ENCODE results near the gene SSU72.
"Not testable (repeated sequence)": the region's sequence is repeated elsewhere in the genome, so short reads cannot be mapped to it uniquely, and the experiment has no call there.

SSU72 gene

GRCh38 chr1:1561801-1562470, 12.7 kb downstream of the SSU72 start:
- DNase-seq (ENCODE audit: low read depth in 2 of 2, low spot score in 1 of 2): no peak

- no peak for DNase-seq (ENCODE audit: low read depth in 2 of 2, low spot score in 1 of 2)
Observed at GRCh38 chr1:1560178-1560577, 14.5 kb downstream of the SSU72 start.

GRCh38 chr1:1559066-1559465, 15.6 kb downstream of the SSU72 start:
- DNase-seq (ENCODE audit: low read depth in 2 of 2, low spot score in 1 of 2): no peak

GRCh38 chr1:1558591-1558990, 16.1 kb downstream of the SSU72 start:
- no peak for DNase-seq (ENCODE audit: low read depth in 2 of 2, low spot score in 1 of 2)

- not testable (repeated sequence) for DNase-seq (ENCODE audit: low read depth in 2 of 2, low spot score in 1 of 2)
Observed at GRCh38 chr1:1557688-1558087, 17.0 kb downstream of the SSU72 start.

- DNase-seq (ENCODE audit: low read depth in 2 of 2, low spot score in 1 of 2): not testable (repeated sequence)
Observed at GRCh38 chr1:1556961-1557360, 17.7 kb downstream of the SSU72 start.

GRCh38 chr1:1556505-1556904, 18.2 kb downstream of the SSU72 start:
- no peak for DNase-seq (ENCODE audit: low read depth in 2 of 2, low spot score in 1 of 2)

GRCh38 chr1:1554926-1555915, 19.4 kb downstream of the SSU72 start:
- no peak for DNase-seq (ENCODE audit: low read depth in 2 of 2, low spot score in 1 of 2)

GRCh38 chr1:1554550-1554925, 20.1 kb downstream of the SSU72 start:
- no peak for DNase-seq (ENCODE audit: low read depth in 2 of 2, low spot score in 1 of 2)

- DNase-seq (ENCODE audit: low read depth in 2 of 2, low spot score in 1 of 2): no peak
Observed at GRCh38 chr1:1553821-1554494, 20.7 kb downstream of the SSU72 start.

GRCh38 chr1:1552263-1552639, 22.4 kb downstream of the SSU72 start:
- DNase-seq (ENCODE audit: low read depth in 2 of 2, low spot score in 1 of 2): no peak

- no peak for DNase-seq (ENCODE audit: low read depth in 2 of 2, low spot score in 1 of 2)
Observed at GRCh38 chr1:1551524-1552262, 23.0 kb downstream of the SSU72 start.

GRCh38 chr1:1550591-1551432, 23.9 kb downstream of the SSU72 start:
- DNase-seq (ENCODE audit: low read depth in 2 of 2, low spot score in 1 of 2): no peak

GRCh38 chr1:1550087-1550486, 24.6 kb downstream of the SSU72 start:
- DNase-seq (ENCODE audit: low read depth in 2 of 2, low spot score in 1 of 2): no peak

- DNase-seq (ENCODE audit: low read depth in 2 of 2, low spot score in 1 of 2): no peak
Observed at GRCh38 chr1:1548591-1548990, 26.1 kb downstream of the SSU72 start.

GRCh38 chr1:1547476-1547875, 27.2 kb downstream of the SSU72 start:
- no peak for DNase-seq (ENCODE audit: low read depth in 2 of 2, low spot score in 1 of 2)

- DNase-seq (ENCODE audit: low read depth in 2 of 2, low spot score in 1 of 2): no peak
Observed at GRCh38 chr1:1547011-1547410, 27.7 kb downstream of the SSU72 start.

- DNase-seq (ENCODE audit: low read depth in 2 of 2, low spot score in 1 of 2): no peak
Observed at GRCh38 chr1:1545946-1546737, 28.5 kb downstream of the SSU72 start.

- DNase-seq (ENCODE audit: low read depth in 2 of 2, low spot score in 1 of 2): no peak
Observed at GRCh38 chr1:1544544-1544943, 30.1 kb downstream of the SSU72 start.

Measured in stimulated activated CD8-positive, alpha-beta memory T cell treated with anti-CD3 and anti-CD28 coated beads, Interleukin-4, amount 100 ng/mL, for 4 hours (primary cell).